ENCODE data around the gene FEM1C.

Gene FEM1C

GRCh38 chr5:115557667-115558387 is 13.3 kb upstream of the FEM1C start:
- DNase-seq, result no peak

DNA sequence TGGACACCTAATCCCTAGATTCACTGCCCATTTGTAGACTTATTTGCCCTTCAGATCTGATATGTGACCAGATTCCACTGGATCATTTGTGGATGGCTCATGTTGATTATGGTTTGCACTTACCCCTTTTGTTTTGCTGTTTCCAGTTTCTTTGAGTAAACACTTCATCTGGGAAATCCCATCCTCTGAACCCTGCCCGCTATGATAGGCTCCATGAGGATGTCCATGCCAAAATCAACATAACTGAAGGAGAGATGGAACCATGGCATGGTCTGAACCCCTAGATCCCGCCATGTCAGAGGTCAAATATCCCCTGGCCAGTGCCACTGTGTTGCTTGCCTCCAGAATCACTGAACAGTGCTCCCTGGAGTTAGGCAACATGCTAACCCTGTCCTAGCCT is 11.7 kb upstream of the FEM1C start:
- no peak for DNase-seq

DNA sequence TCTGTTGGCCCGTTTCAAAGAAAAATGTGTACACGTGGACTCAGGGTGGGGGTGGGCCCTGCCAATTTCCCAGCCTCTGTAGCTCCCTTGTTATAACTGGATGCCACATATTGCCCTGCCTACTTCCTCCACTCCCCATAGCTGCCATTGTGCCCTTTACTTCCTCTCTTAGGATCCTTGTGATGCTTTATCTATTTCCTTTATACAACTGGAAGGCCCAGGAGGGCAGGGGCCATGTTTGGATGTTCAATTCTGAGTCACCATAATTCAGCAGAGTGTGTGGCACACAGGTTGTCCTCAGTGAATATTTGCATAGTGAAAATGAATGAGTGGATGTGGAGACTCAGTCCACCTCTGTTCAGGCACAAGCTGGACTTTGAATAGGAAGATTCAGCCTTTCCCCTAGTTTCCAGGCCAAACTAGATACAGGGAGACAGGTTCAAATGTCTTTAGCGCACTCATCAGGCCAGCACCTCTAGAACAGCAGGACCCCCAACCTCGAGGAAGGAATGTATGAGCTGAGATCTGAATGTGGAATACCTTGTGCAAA is 10.6 kb upstream of the FEM1C start:
- DNase-seq, result no peak

- DNase-seq, result no peak
These were observed 8.5 kb upstream of the FEM1C start for GRCh38 chr5:115553082-115553481.

GRCh38 chr5:115551415-115551814 is 6.8 kb upstream of the FEM1C start:
- no peak for DNase-seq

DNA sequence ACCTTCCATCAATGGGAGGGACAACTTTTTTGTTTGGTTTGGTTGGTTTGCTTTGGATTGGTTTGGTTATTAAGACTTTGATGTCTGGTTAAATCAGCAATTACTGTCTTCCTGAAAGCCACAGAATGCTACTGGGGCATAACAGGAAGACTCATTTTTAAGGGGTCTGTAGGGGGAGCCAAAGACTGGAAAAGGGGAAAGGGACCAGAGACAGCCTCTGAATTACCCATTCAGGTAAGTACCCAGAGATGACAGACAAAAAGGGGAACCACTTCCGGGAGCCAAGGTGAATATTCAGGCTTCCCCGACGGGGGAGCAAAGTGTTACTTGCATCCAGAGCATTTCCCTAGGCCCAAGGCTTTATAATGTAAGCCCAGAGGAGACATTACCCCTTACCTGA is 4.6 kb upstream of the FEM1C start:
- DNase-seq, result no peak

DNA sequence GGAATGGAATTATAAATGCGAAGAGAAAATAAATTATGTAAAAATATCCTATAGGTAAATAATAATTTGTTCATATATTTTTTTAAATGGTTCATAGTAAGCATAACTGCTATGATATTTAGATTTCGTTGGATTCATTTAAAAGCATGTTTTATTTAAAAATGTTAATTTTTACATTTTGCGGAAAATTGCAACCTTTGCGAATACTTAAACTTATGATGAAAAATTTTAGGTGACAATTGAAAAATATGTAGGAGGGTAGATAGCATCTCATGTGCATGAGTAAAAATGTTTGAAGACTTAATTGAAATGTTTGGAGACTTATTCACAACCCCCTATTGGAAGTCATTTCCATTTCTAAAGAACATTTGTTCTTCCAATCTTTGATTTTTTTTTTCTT is 4.1 kb upstream of the FEM1C start:
- DNase-seq, result no peak

- DNase-seq, result no peak
These were observed 842 bp upstream of the FEM1C start for GRCh38 chr5:115545351-115545882.

GRCh38 chr5:115544043-115544435 is 536 bp downstream of the FEM1C start:
- peak in 48 of 56 donors; percentile 13 to 83 (median 63) for DNase-seq

DNA sequence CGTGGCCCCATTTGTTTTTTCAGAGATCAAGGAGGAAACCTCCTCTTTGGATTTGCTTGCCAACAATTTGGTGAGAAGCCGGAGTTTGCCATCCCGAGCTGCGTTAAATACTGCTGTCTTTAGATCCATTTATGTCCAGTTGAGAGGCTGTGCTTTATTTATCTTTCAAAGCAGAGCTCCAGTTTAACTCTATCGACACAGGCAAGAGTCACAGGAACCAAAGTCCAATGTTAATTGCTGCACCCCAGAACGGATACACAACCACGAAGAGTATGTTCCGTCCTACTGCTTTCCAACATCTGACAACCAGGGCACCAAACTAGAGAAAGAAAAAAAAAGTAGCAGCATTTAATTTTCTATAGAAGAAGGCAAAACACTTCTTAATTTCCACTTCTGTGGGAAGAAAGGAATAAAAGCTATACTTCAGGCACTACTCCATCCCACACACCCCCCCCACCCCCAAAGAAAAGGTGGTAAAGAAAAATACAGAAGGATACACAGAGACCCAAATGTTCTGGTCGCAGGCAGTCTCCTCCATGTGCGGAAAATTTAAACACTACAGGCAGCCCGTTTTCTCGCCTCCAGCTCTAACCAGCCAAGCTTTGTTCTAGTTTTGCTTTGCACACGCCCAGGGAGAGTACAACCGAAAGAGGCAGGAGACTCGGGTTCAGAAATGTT is 1.1 kb downstream of the FEM1C start:
- peak in 10 of 56 donors; percentile 3 to 68 (median 47) for DNase-seq

GRCh38 chr5:115542651-115543364 is 1.8 kb downstream of the FEM1C start:
- no peak for DNase-seq

- DNase-seq, result no peak
These were observed 2.5 kb downstream of the FEM1C start for GRCh38 chr5:115542086-115542485.

- no peak for DNase-seq
These were observed 3.0 kb downstream of the FEM1C start for GRCh38 chr5:115541611-115542010.

GRCh38 chr5:115535479-115536035 is 9.0 kb downstream of the FEM1C start:
- no peak for DNase-seq

GRCh38 chr5:115532517-115532916 is 12.1 kb downstream of the FEM1C start:
- no peak for DNase-seq

- DNase-seq, result no peak
These were observed 12.7 kb downstream of the FEM1C start for GRCh38 chr5:115531787-115532367.

- no peak for DNase-seq
These were observed 13.2 kb downstream of the FEM1C start for GRCh38 chr5:115531380-115531779.

DNA sequence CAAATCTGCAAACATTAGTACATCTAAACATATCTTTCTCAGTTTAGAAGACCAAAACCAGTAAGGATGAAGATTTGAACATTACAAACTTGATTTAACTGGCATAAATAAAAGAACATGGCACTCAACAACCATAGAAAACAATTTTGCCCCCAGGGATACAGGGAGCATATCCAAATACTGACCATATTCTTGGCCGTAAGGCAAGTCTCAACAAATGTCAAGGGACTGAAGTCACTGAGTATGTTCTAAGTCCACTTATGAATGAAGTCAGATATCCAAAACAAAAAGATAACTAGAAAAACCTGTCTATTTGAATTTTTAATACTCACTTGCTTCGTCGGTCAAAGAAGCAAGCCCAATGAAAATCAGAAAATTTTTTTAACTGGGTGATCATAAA is 14.1 kb downstream of the FEM1C start:
- no peak for DNase-seq

GRCh38 chr5:115526604-115527003 is 18.0 kb downstream of the FEM1C start:
- no peak for DNase-seq

GRCh38 chr5:115524199-115524847 is 20.3 kb downstream of the FEM1C start:
- no peak for DNase-seq

Measured in nucleus accumbens (tissue), 56 donors.